ENCODE measurements around the gene SEMA3A.

GRCh38 chr7:84042110-84042539, 152.5 kb downstream of the SEMA3A start:
- no peak for TF ChIP-seq CTCF (IDR thresholded peaks at IDR 0.05)
- TF ChIP-seq ZFX (IDR thresholded peaks at IDR 0.05; ENCODE audit: borderline replicate concordance), result no peak

Measured in 22Rv1 (cell line).